ENCODE data around the gene TBC1D19. TPM values are rescaled to one million over a fixed set of nuclear protein-coding genes. Genes with fewer than 3 reads are reported as not detected.

Gene TBC1D19
- total and polyA plus RNA-seq, 2 donors from 2014 or later: 10.8 to 19.1 TPM

DNA sequence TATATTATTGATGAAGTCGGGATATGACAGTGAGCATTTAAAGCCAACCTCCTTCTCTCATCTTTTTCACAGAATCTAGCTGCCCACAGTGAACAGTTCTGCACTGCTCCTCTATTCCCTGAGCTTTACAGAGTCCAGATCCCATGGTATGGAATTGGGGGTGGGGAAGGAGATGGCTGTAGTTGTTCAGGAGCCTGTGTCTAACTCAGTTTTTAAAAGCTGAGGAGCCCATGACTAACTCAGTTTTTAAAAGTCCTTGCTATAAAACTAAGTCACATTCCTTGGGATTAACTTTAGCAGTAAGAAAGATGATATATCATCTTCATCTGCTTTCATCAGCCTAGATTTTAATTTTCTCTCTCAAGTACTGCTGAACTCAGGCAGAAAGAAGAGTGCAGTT lies 180.3 kb downstream of the TBC1D19 start:
- H3K27ac ChIP-seq (ENCODE audit: low read depth in 2 of 2, low read length in 2 of 2): no peak overlapping the region
- intact Hi-C loops (cut with DNase I): no loop called here
- FAIRE-seq (no peak), DNase-seq (no peak)
- H3K4me3 ChIP-seq (ENCODE audit: low read length in 3 of 3): no peak overlapping the region
- H3K9me3 ChIP-seq (ENCODE audit: control insufficient read depth in 2 of 3, insufficient read depth in 1 of 3, low read length in 3 of 3): no peaks in the 10 kb centered on the region
- H3K4me1 ChIP-seq (ENCODE audit: control insufficient read depth in 2 of 3, insufficient read depth in 2 of 3, low read depth in 1 of 3, low read length in 3 of 3): no peaks in the 10 kb centered on the region
- H3K27me3 ChIP-seq (ENCODE audit: control insufficient read depth, insufficient read depth, low read length): no peaks in the 10 kb centered on the region
- no peaks in the 10 kb centered on the region for H3K36me3 ChIP-seq (ENCODE audit: control insufficient read depth in 2 of 3, insufficient read depth in 3 of 3, low read length in 3 of 3)
- TF ChIP-seq, protein P1, sequence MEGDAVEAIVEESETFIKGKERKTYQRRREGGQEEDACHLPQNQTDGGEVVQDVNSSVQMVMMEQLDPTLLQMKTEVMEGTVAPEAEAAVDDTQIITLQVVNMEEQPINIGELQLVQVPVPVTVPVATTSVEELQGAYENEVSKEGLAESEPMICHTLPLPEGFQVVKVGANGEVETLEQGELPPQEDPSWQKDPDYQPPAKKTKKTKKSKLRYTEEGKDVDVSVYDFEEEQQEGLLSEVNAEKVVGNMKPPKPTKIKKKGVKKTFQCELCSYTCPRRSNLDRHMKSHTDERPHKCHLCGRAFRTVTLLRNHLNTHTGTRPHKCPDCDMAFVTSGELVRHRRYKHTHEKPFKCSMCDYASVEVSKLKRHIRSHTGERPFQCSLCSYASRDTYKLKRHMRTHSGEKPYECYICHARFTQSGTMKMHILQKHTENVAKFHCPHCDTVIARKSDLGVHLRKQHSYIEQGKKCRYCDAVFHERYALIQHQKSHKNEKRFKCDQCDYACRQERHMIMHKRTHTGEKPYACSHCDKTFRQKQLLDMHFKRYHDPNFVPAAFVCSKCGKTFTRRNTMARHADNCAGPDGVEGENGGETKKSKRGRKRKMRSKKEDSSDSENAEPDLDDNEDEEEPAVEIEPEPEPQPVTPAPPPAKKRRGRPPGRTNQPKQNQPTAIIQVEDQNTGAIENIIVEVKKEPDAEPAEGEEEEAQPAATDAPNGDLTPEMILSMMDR (IDR thresholded peaks at IDR 0.05; ENCODE audit: borderline replicate concordance, extremely low read depth, insufficient read depth): no peak
- H3K9ac ChIP-seq (ENCODE audit: low read length in 3 of 3): no peak overlapping the region

DNA sequence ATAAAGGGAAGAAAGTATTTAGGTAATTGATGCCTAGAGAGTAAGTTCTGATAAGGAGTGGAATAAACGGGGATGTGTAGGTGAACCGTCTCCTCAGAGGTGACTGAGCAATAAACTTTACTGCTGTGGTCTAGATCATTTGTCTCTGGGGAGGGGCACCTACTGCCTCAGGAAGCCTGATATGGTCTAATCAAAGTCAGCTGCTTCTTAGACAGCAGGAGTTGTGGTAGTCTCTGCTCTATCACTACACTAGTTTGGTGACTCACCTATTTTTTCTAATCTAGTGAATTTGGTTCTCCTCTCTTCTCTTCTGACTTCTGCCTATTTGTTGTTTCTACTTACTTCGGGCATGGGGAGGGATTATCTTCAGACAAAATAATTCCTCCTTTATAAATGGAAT lies 181.6 kb downstream of the TBC1D19 start:
- FAIRE-seq (no peak), DNase-seq (no peak)
- TF ChIP-seq, protein P1 (IDR thresholded peaks at IDR 0.05; ENCODE audit: borderline replicate concordance, extremely low read depth, insufficient read depth): no peak
- H3K4me3 ChIP-seq (ENCODE audit: low read length in 3 of 3): no peak overlapping the region
- no peak overlapping the region for H3K27ac ChIP-seq (ENCODE audit: low read depth in 2 of 2, low read length in 2 of 2)
- H3K9me3 ChIP-seq (ENCODE audit: control insufficient read depth in 2 of 3, insufficient read depth in 1 of 3, low read length in 3 of 3): no peaks in the 10 kb centered on the region
- H3K4me1 ChIP-seq (ENCODE audit: control insufficient read depth in 2 of 3, insufficient read depth in 2 of 3, low read depth in 1 of 3, low read length in 3 of 3): no peaks in the 10 kb centered on the region
- no peaks in the 10 kb centered on the region for H3K36me3 ChIP-seq (ENCODE audit: control insufficient read depth in 2 of 3, insufficient read depth in 3 of 3, low read length in 3 of 3)
- no peaks in the 10 kb centered on the region for H3K27me3 ChIP-seq (ENCODE audit: control insufficient read depth, insufficient read depth, low read length)
- H3K9ac ChIP-seq (ENCODE audit: low read length in 3 of 3): no peak overlapping the region
- intact Hi-C loops (cut with DNase I): no loop called here

DNA sequence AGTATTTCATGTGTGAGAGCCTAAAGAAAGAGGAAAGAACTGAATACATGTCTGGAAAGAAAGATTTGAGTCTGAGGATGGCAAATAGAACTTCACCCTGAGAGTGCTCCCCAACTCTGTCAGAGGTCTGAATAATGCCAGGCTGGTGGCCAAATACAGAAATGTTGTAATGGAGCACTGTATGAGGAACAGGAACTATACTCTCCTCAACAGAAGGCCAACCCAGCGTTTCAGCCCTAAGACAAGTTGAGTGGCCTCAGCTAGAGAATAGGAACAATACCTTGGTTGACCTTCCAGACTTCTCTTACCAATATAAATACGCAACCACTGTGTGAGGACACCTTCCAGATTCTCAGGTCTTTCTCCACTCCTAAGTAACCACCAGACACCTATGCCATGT lies 182.3 kb downstream of the TBC1D19 start:
- Histone ChIP-seq H3K27ac (ENCODE audit: low read depth in 2 of 2, low read length in 2 of 2) (no peak overlapping the region), H3K4me3 (ENCODE audit: low read length in 3 of 3) (no peak overlapping the region), H3K9me3 (ENCODE audit: control insufficient read depth in 2 of 3, insufficient read depth in 1 of 3, low read length in 3 of 3) (no peaks in the 10 kb centered on the region), H3K4me1 (ENCODE audit: control insufficient read depth in 2 of 3, insufficient read depth in 2 of 3, low read depth in 1 of 3, low read length in 3 of 3) (no peaks in the 10 kb centered on the region), H3K27me3 (ENCODE audit: control insufficient read depth, insufficient read depth, low read length) (no peaks in the 10 kb centered on the region), H3K9ac (ENCODE audit: low read length in 3 of 3) (no peak overlapping the region), H3K36me3 (ENCODE audit: control insufficient read depth in 2 of 3, insufficient read depth in 3 of 3, low read length in 3 of 3) (peaks cover 0 to under 1% (median 0%) of the 10 kb centered on the region in 3 donors)
- intact Hi-C loops (cut with DNase I): no loop called here
- no peak for FAIRE-seq
- no peak for DNase-seq
- TF ChIP-seq, protein P1 (IDR thresholded peaks at IDR 0.05; ENCODE audit: borderline replicate concordance, extremely low read depth, insufficient read depth): no peak
